Peyer's patch (tissue), 4 donors: ENCODE results near the gene MMEL1. TPM values are rescaled to one million over a fixed set of nuclear protein-coding genes. Genes with fewer than 3 reads are reported as not detected.
A peak's percentile ranks its signal among the peaks of the same experiment; 100 is the strongest.

Source experiments
- DNase-seq, 3 donors: peaks; one replicate each; pipeline ENCODE4 v3.0.0-alpha.2; 2017 to 2019
- H3K27ac ChIP-seq, 4 donors: fragments of 200-600 bp; sonication (generic); one replicate each; pipeline ENCODE4 v1.5.1; 2016 to 2019
- H3K27me3 ChIP-seq, 2 donors: fragments of 200-600 bp; sonication (generic); one replicate each; pipeline ENCODE4 v1.5.1; 2019
- H3K36me3 ChIP-seq, 3 donors: fragments of 200-600 bp; sonication (generic); one replicate each; pipeline ENCODE4 v1.5.1; 2016 to 2019
- H3K4me1 ChIP-seq, 4 donors: fragments of 200-600 bp; sonication (generic); one replicate each; pipeline ENCODE4 v1.5.1; 2016 to 2019
- H3K4me3 ChIP-seq, 4 donors: fragments of 200-600 bp; sonication (generic); 1 replicate in 3 of 4; 2 replicates in 1 of 4; pipeline ENCODE4 v1.5.1; 2016 to 2019; ENCODE audit warnings: mild to moderate bottlenecking in 1 of 4
- H3K9me3 ChIP-seq, 4 donors: fragments of 200-600 bp; sonication (generic); one replicate each; pipeline ENCODE4 v1.5.1; 2016 to 2019; ENCODE audit warnings: mild to moderate bottlenecking in 1 of 4
- POLR2A ChIP-seq, 2 donors: fragments of 450-650 bp; IDR thresholded peaks; one replicate each; pipeline ENCODE4 v1.5.1; 2017; ENCODE audit warnings: antibody characterized with exemption in 2 of 2, mild to moderate bottlenecking in 2 of 2, moderate library complexity in 2 of 2
- total RNA-seq, 4 donors: library from RNA; depleted of rRNA; stranded (reverse); fragments of >200 nt; gene quantifications; one replicate each; pipeline ENCODE4 v1.1.0, GENCODE V29; 2016
- TF ChIP-seq, protein P1 (sequence below), 6 experiments: fragments of 450-650 bp in 4 of 6; fragments of 200-600 bp in 2 of 6; sonication (generic) in 1 of 6; IDR thresholded peaks; one replicate each; pipeline ENCODE4 v1.5.1; 2017 to 2019; ENCODE audit warnings: antibody characterized with exemption in 6 of 6, mild to moderate bottlenecking in 3 of 6, moderate library complexity in 1 of 6

Gene MMEL1
- total RNA-seq, 4 donors from 2014 or later = 7.4 to 51.7 (median 27.4) TPM

GRCh38 chr1:2561898-2562895 is 70.6 kb downstream of the MMEL1 start:
- H3K4me3 ChIP-seq = no peak overlapping the region
- H3K36me3 ChIP-seq = peaks cover 0 to 63% (median 0%) of the 10 kb centered on the region in 3 donors
- H3K4me1 ChIP-seq = peaks cover 0 to 42% (median 12%) of the 10 kb centered on the region in 4 donors
- peak in 1 of 3 donors; percentile 54 for DNase-seq
- no peaks in the 10 kb centered on the region for H3K9me3 ChIP-seq
- TF ChIP-seq POLR2A (IDR thresholded peaks at IDR 0.05) = no peak
- TF ChIP-seq, protein P1, sequence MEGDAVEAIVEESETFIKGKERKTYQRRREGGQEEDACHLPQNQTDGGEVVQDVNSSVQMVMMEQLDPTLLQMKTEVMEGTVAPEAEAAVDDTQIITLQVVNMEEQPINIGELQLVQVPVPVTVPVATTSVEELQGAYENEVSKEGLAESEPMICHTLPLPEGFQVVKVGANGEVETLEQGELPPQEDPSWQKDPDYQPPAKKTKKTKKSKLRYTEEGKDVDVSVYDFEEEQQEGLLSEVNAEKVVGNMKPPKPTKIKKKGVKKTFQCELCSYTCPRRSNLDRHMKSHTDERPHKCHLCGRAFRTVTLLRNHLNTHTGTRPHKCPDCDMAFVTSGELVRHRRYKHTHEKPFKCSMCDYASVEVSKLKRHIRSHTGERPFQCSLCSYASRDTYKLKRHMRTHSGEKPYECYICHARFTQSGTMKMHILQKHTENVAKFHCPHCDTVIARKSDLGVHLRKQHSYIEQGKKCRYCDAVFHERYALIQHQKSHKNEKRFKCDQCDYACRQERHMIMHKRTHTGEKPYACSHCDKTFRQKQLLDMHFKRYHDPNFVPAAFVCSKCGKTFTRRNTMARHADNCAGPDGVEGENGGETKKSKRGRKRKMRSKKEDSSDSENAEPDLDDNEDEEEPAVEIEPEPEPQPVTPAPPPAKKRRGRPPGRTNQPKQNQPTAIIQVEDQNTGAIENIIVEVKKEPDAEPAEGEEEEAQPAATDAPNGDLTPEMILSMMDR (IDR thresholded peaks at IDR 0.05) = peak in 5 of 6 experiments; percentile 30 to 66 (median 51)
- peaks cover 0 to 2% of the 10 kb centered on the region in 2 donors for H3K27me3 ChIP-seq
- H3K27ac ChIP-seq = no peak overlapping the region

DNA sequence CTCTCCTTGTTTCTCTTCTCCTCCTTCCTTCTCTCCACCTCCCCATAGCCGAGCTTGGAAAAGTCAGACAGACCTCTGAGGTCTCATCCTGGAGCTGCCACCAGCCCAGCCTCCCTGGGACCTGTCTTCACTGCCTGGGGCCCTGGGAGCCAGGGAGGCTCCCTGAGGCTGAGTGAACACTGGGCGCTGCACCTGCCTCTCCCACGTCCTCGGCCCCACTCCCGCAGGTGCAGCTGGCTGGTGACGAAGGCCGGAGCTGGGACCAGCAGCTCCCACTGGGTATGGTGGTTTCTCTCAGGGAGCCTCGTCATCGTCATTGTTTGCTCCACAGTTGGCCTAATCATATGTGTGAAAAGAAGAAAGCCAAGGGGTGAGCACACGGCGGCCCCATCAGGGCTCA is 71.4 kb downstream of the MMEL1 start:
- Histone ChIP-seq H3K4me1 (peaks cover 0 to 45% (median 14%) of the 10 kb centered on the region in 4 donors), H3K27me3 (no peaks in the 10 kb centered on the region), H3K9me3 (no peaks in the 10 kb centered on the region), H3K36me3 (peaks cover 0 to 63% (median 0%) of the 10 kb centered on the region in 3 donors), H3K27ac (no peak overlapping the region), H3K4me3 (no peak overlapping the region)
- TF ChIP-seq, protein P1 (IDR thresholded peaks at IDR 0.05) = no peak
- no peak for TF ChIP-seq POLR2A (IDR thresholded peaks at IDR 0.05)
- DNase-seq = peak in 1 of 3 donors; percentile 37

DNA sequence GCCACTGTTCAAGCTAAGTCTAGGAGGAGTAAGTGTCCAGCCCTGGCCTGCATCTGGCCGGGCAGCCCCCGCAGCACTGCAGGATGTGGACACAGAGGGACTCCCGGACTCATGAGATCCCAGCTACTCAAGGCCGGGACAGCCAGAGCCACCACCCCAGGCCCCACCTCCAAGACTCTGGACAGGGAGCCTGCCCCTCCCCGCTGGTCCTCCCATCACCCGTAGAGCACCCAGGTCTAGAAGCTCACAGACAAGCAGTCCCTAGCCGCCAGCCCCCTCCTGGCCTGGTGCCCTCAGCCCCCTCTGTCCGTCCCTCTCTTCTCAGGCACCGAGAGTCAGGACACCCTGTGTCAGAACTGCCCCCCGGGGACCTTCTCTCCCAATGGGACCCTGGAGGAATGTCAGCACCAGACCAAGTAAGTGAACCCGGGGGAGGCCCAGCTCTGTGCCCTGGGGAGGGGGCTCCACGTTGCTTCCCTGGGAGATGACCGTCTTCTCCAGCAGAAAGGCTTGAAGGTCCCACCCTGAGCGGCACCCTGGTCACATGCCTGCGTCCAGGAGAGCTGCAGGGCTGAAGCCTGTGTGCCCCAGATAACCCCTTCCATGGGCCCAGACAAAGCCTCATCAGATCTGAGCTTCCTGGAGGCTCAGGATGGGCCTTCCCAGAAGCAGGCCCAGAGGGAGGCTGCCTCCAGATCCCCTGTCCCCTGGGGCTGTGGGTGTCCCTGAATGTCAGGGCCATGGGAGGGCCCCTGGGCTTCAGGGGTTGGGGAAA is 72.3 kb downstream of the MMEL1 start:
- no peak for DNase-seq
- no peaks in the 10 kb centered on the region for H3K9me3 ChIP-seq
- no peak overlapping the region for H3K27ac ChIP-seq
- no peaks in the 10 kb centered on the region for H3K27me3 ChIP-seq
- H3K4me3 ChIP-seq = no peak overlapping the region
- peaks cover 0 to 45% (median 17%) of the 10 kb centered on the region in 4 donors for H3K4me1 ChIP-seq
- TF ChIP-seq, protein P1 (IDR thresholded peaks at IDR 0.05) = no peak
- no peak for TF ChIP-seq POLR2A (IDR thresholded peaks at IDR 0.05)
- H3K36me3 ChIP-seq = peaks cover 0 to 63% (median 0%) of the 10 kb centered on the region in 3 donors

- TF ChIP-seq, protein P1 (IDR thresholded peaks at IDR 0.05) = no peak
- no peak for TF ChIP-seq POLR2A (IDR thresholded peaks at IDR 0.05)
- peaks cover 0 to 63% (median 0%) of the 10 kb centered on the region in 3 donors for H3K36me3 ChIP-seq
- no peak overlapping the region for H3K4me3 ChIP-seq
- peak in 1 of 3 donors; percentile 37 for DNase-seq
- no peaks in the 10 kb centered on the region for H3K27me3 ChIP-seq
- no peaks in the 10 kb centered on the region for H3K9me3 ChIP-seq
- H3K4me1 ChIP-seq = peaks cover 0 to 46% (median 24%) of the 10 kb centered on the region in 4 donors
- no peak overlapping the region for H3K27ac ChIP-seq
Measured at GRCh38 chr1:2559509-2560298, 73.1 kb downstream of the MMEL1 start.

DNA sequence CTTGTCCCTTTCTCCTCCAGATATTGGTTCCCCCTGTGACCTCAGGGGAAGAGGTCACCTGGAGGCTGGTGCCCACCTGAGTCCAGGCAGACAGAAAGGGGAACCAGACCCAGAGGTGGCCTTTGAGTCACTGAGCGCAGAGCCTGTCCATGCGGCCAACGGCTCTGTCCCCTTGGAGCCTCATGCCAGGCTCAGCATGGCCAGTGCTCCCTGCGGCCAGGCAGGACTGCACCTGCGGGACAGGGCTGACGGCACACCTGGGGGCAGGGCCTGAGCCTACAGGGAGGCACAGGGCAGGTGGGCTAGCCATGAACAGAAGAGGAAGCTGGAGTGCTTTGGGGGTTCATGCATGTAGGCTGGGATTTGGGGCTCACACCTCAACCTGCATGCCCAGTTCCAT is 74.0 kb downstream of the MMEL1 start:
- no peaks in the 10 kb centered on the region for H3K9me3 ChIP-seq
- no peak overlapping the region for H3K4me3 ChIP-seq
- DNase-seq = no peak
- no peaks in the 10 kb centered on the region for H3K27me3 ChIP-seq
- H3K36me3 ChIP-seq = peaks cover 0 to 61% (median 0%) of the 10 kb centered on the region in 3 donors
- no peak for TF ChIP-seq POLR2A (IDR thresholded peaks at IDR 0.05)
- TF ChIP-seq, protein P1 (IDR thresholded peaks at IDR 0.05) = no peak
- no peak overlapping the region for H3K27ac ChIP-seq
- peaks cover 0 to 45% (median 25%) of the 10 kb centered on the region in 4 donors for H3K4me1 ChIP-seq
